Heart left ventricle (tissue), 13 donors: ENCODE results near the gene NRCAM.

Experiments
- POLR2A ChIP-seq, 2 donors: fragments of 450-650 bp; IDR thresholded peaks; one replicate each; pipeline ENCODE4 v1.6.1; 2017; ENCODE audit warnings: antibody characterized with exemption in 2 of 2, mild to moderate bottlenecking in 2 of 2, moderate library complexity in 2 of 2
- TF ChIP-seq, protein P1 (sequence below), 12 donors: fragments of 200-600 bp; sonication (generic) in 4 of 12; IDR thresholded peaks; one replicate each; pipeline versions ENCODE4 v1.5.0 to v1.8.0; 2018 to 2022; ENCODE audit warnings: antibody characterized with exemption in 12 of 12, mild to moderate bottlenecking in 5 of 12
- donor health status: ischemic (EF 13 %, LVEDD 7.1; RV severe dilation, severe dysfunction).
- donor health status: DM: no; HTN: yes; CAD: no.
- donor health status: DM: no; HTN: no; CAD: no.
- donor health status: ischemic (EF 25% LVEDD 6.9; RV normal size, moderate dysfunction).
- donor health status: ischemic (EF 25% LVEDD 5.7; RV mildly dilated, moderate dysfunction).
- donor health status: ischemic (EF 35%, LVEDD 5.7; RV mildly dilated, moderate dysfunction).
- donor health status: nonischemic (EF 11% LVEDD 7.7; RV severe dilation, severe dysfunction).
- donor health status: DM: yes; HTN: yes; CAD: no.
- donor health status: PGD.
- donor health status: ischemic (EF 29% LVEDD 5.4; RV normal size, mild dysfunction).
- donor health status: nonischemic (EF 23%, LVEDD 6.1; RV moderate dilation, normal function).

DNA sequence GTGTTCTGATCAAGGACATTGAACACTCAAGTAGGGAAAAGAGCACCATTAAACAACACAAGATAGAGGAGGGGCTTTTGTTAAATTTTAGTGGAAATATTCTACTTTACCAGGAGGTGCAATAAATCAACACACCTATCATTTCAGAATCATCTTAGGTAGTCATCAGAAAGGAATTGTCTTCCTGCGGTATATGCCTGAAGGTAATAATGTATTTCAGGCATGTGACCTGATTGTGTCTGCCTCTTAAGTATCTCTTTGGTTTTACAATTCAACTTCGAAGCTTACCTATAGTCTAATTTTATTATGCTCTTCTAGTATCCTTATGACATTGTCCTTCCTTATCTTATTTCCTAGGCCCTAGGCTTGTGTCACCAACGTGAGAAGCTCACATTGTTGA is 267.5 kb downstream of the NRCAM start:
- TF ChIP-seq, protein P1, sequence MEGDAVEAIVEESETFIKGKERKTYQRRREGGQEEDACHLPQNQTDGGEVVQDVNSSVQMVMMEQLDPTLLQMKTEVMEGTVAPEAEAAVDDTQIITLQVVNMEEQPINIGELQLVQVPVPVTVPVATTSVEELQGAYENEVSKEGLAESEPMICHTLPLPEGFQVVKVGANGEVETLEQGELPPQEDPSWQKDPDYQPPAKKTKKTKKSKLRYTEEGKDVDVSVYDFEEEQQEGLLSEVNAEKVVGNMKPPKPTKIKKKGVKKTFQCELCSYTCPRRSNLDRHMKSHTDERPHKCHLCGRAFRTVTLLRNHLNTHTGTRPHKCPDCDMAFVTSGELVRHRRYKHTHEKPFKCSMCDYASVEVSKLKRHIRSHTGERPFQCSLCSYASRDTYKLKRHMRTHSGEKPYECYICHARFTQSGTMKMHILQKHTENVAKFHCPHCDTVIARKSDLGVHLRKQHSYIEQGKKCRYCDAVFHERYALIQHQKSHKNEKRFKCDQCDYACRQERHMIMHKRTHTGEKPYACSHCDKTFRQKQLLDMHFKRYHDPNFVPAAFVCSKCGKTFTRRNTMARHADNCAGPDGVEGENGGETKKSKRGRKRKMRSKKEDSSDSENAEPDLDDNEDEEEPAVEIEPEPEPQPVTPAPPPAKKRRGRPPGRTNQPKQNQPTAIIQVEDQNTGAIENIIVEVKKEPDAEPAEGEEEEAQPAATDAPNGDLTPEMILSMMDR (IDR thresholded peaks at IDR 0.05), result no peak
- TF ChIP-seq POLR2A (IDR thresholded peaks at IDR 0.05), result no peak
